NCI-H1417 treated with DMSO at 0.1 percent for 48 hours (cell line): Measurements from ENCODE around the gene KRT72.

ENCODE experiments used
- DNase-seq: peaks from one replicate; lab custom pipeline; 2025; lab: John Stamatoyannopoulos, UW

The KRT72 gene

GRCh38 chr12:52630008-52630500 is 28.8 kb upstream of the KRT72 start:
- no peak for DNase-seq

DNA sequence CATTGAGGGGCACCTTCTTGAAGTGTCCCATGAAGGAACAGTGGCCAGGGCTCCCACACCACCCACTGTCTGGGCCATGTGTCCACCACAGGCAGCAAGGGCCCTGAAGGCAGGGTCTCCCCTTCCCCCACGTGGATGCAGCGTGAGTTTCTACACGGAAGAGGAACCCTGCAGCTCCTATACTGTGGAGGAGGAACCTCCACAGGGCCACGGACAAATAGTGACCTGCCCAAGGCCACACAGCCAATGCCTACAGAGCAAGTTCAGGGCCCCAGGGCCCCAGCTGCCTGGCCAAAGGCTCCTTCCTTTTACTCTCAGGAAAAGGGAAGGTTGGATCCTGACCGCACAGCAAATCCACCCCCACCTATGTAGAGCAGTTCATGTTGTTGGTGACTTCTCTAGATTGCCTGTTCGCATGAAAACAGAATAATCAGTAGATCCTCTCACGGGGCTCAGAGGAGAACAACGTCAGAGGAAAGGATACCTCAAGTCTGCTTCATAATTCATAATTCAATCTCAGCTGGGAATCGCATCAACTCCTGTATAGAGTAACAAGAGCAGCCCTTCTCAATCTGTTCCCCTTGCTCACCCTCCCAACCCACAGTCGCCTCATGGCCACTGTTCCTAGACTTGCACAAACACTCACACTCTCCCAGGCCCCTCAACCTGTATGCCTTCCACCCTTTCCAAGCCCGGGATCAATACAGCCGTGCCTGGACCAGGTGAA is 28.2 kb upstream of the KRT72 start:
- no peak for DNase-seq

DNA sequence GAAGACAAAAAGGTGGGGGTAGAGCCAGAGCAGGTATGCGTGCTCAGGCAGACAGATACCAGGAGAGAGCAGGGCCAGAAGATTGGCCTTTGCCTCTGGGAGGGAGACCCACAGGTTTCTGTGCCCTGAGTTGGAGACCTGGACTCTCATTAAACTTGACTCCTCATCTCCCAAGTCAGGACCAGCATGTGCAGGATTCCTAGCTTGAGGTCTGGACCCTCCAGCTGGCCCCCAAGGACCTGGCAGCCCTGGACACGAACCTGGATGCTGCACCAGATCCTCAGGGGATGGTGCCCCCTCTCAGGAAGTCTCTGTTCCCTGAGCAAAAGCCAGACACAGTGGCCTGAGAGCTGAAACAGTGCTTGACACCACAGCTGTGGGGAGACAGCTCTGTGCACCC is 27.6 kb upstream of the KRT72 start:
- no peak for DNase-seq

GRCh38 chr12:52628111-52628507 is 26.8 kb upstream of the KRT72 start:
- no peak for DNase-seq

DNA sequence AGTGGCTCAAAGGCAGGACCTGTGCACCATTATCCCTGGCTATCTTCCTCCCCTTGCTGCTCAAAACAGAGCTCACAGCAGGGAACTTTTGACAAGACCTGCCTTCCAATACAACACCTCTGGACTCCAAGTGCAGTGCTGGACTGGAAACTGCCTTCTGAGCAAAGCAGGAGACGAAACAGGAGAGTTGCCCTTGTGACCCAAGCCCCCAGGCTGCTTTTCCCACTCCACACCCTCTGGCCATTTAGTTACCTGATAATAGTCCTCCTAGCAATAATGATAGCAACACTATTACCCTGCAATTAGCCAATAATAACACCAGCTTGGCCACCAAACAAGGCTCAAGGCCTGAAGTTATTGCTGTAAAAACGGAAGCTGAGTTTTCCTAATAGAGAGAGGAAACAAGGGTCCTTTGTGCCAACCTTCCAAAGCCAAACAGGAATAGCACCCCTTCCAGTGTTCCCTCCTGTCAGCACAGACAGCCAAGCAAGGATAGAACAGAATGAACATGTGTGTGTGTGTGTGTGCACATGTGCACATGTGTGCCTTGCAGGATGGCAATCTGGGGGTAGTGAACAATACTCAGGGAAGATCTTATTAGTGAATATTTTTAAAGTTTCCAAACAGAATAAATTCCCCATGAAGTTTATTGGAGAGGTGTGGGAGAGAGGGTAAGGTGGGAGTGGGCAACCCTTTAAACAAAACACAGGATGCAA is 26.3 kb upstream of the KRT72 start:
- DNase-seq, result no peak

DNA sequence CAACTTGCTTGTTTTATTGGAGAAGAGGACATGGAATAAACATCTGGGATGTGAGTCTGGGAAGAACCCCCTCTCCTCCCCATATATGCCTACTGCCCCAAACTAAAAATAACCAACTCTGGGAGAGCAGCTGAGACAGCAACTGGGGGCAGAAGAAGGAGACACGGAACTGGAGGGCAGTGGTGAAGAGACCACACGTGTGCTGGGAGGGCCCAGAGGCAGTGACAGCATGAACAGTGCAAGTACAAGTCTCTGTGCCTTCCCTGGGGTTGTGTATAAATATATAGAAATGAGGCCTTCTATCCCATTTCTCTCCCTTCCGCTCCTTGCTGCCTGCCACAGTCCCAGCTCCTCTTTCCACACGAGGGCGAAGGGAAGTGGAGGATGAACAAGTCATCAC is 21.1 kb upstream of the KRT72 start:
- no peak for DNase-seq

- DNase-seq, result no peak
Observed at GRCh38 chr12:52618866-52619265, 17.6 kb upstream of the KRT72 start.

GRCh38 chr12:52618216-52618615 is 17.0 kb upstream of the KRT72 start, which contains the start of gene KRT73:
TSS of gene KRT73 (minus strand) at chr12:52618559. CDS start at chr12:52618524, 35 bp downstream.
- DNase-seq, result no peak

DNA sequence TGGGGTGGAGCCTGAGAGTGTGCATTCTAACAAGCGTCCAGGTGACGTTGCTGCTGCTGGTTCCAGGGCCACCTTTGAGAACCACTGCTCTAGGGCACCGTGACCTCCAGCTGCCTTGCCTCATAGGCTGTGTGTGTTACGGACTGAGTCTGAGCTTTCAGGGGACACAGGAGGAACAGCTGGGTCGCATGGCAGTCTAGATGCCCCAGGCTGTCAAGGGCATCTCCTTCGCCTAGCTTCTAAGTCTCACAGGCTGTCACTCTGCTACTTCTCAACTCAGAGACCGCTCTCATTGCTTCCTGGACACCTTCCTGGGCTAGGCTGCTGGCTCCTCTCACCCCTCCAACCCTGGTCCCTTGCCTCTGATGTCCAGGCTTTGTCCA is 16.1 kb upstream of the KRT72 start:
- no peak for DNase-seq

- DNase-seq, result no peak
Observed at GRCh38 chr12:52616680-52617402, 15.6 kb upstream of the KRT72 start.

DNA sequence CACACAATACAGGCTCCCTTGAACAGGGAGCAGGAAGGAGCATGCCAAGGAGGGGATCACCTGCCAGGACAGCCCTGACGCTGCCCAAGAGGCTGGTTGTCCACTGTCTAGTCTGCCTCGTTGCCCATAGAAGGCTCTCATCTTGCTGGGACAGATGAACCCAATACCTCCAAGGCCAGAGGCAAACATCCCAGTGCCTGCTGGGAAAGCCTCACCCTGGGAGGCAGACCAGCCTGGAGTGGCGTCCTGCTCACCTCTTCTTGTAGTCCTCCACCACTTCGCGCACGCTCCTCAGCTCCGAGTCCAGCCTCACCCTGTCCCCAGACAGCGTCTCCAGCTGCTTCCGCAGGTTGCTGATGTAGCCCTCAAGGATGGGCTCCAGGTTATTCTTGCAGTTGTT is 14.6 kb upstream of the KRT72 start:
- DNase-seq, result no peak

DNA sequence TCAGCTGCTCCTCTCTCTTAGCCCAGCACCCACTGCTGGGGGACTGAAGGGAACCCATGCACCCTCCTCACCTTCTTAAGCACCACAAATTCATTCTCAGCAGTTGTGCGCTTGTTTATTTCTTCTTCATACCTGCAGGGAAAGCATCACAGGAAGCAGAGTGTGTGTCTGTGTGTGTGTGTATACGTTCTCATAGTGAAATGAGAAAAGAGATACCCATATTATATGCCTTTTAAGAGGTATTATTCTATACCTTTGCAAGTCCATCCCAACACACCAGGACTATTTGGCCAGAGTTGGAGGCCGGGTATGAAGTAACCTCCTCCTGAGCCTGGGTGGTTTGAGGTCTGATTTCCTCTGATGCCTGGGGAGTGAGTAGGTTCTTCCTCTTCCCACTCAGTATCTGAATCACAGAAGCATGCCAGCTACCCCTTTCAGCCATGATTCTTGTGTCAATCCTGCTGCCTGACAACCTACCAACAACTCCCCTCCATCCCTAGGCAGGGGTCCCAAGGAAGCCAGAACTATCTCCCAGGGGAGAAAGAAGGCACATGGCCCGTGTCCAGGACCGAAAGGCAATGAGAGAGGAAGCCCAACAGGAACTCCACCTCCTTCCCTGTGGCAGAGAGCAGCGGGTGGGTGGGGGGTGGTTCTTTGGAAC is 14.1 kb upstream of the KRT72 start:
- DNase-seq, result no peak

- DNase-seq, result no peak
Observed at GRCh38 chr12:52614381-52615207, 13.3 kb upstream of the KRT72 start.

DNA sequence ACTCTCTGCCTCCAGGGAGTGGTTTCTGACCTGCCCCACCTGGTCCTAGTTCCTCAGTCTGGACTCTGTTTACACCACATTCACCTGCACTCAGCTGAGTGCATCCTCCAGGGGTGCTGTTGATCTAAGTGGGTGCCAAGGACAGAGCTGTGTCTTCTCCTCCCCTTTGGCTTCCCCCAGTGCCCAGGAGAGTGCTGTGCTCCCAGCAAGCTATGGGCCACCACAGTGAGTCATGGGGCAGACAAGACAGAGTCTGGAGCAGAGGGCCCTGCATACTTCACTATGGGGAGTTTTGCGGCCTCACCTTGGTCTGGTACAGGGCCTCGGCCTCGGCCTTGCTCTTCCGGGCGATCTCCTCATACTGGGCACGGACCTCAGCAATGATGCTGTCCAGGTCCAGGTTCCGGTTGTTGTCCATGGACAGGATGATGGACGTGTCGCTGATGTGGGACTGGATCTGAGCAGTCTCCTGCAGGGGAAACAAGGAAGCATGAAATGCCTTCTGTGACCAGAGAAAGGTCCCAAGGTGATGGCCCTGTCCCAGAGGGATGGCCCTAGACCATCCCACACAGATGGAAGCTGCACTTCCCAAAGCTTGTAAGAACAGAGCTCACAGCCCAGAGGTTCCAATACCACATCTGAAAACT is 12.2 kb upstream of the KRT72 start:
- no peak for DNase-seq

DNA sequence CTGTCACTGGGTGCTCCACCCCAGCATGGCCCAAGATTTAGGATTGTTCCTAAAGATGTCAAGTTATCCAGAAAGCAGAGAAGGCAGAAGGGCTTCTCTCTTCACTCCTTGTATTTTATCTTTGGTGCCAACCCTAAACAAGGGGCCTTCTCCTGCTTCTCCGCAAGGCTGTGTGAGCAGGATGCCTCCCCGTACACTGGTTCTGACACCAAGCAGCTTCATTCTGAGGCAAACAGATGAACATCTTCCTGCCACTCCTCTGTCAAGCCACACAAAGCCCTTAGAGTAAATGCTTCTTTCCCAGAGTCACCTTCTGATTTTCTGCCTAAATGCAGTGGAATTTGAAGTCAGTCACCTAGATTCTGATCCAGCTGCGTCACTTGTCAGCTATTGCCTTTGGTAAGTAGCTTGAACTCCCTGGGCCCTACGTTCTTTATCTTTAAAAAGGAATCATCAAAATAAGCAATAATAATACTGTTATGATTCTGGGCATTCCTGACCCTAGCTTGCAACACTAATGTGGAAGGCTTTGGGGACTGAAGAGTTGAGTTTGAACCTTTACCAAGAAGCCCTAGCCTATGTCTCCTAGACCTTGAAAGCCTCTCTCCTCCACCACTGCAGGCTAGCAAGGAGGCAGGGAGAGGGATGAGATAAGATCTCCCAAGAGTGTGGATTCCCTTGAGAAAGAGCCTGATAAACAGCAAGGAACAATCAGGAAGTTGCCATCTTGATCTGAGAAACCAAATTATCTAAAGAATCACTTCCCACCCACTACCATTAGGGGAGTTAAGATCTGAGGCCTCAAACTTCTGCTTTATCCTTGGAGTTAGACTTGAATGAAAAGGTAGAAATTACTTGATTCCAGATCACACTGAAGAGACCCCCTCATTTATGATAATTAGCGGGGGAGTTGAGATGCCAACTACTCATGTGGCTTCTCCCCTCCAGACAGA is 11.4 kb upstream of the KRT72 start:
- no peak for DNase-seq

DNA sequence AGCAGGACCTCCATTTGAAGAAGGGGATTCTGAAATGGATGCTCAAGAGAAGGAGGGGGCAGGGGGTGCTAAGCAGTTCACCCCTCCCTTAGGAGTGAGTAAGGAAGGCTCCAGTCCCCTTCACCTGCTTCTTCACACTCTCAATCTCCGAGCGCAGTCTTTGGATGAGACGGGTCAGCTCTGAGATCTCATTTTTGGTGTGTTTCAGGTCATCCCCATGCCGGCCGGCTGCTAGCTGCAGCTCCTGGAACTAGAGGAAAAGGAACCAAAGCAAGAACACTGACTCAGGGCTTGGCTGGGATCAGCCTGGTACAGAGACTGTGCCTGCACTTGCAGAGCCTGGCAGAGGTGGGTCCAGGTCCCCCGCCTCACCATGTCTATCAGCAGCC is 9.8 kb upstream of the KRT72 start:
- DNase-seq, result no peak

GRCh38 chr12:52608826-52609630 is 7.8 kb upstream of the KRT72 start:
- DNase-seq, result no peak

- DNase-seq, result no peak
Observed at GRCh38 chr12:52608161-52608560, 6.9 kb upstream of the KRT72 start.

- DNase-seq, result no peak
Observed at GRCh38 chr12:52607314-52607713, 6.1 kb upstream of the KRT72 start.
